SK-N-MC (cell line): ENCODE data around the gene PDGFRA.
"Not testable (repeated sequence)": the region's sequence is repeated elsewhere in the genome, so short reads cannot be mapped to it uniquely, and the experiment has no call there.

Experiments used
- DNase-seq: peaks from one replicate; pipeline ENCODE4 v3.0.0-alpha.2; 2011; ENCODE audit warnings: low read depth, low spot score
- H3K27ac ChIP-seq: fragments of 200-600 bp; sonication (generic); 2 replicates; pipeline ENCODE4 v1.5.1; 2016; ENCODE audit warnings: mixed run types
- H3K36me3 ChIP-seq: fragments of 200-600 bp; sonication (generic); 2 replicates; pipeline ENCODE4 v1.6.1; 2017; ENCODE audit warnings: antibody characterized with exemption, low read length, mixed read lengths; ENCODE audit not compliant: insufficient read depth
- H3K4me3 ChIP-seq: fragments of 200-600 bp; sonication (generic); 2 replicates; pipeline ENCODE4 v1.5.1; 2016
- H3K9ac ChIP-seq: fragments of 200-600 bp; sonication (generic); 2 replicates; pipeline ENCODE4 v1.8.0; 2017; ENCODE audit warnings: mixed run types, mixed read lengths; ENCODE audit not compliant: insufficient read length
- H3K9me3 ChIP-seq: fragments of 200-600 bp; sonication (generic); 2 replicates; pipeline ENCODE4 v1.6.1; 2017; ENCODE audit warnings: low read depth, mild to moderate bottlenecking, antibody characterized with exemption, low read length, moderate library complexity, mixed read lengths
- EZH2 ChIP-seq: fragments of 200-600 bp; sonication (generic); IDR thresholded peaks from one replicate; pipeline ENCODE4 v1.6.1; 2017; ENCODE audit warnings: antibody characterized with exemption
- FOXP2 ChIP-seq: optimal IDR thresholded peaks from 2 replicates; pipeline ENCODE3; 2011; ENCODE audit warnings: mild to moderate bottlenecking, moderate library complexity; ENCODE audit not compliant: insufficient read depth; ENCODE audit errors: extremely low read length, control extremely low read depth
- POLR2AphosphoS5 ChIP-seq: IDR thresholded peaks from 2 replicates; pipeline ENCODE4 v1.6.1; 2012; ENCODE audit warnings: mild to moderate bottlenecking, low read depth, low read length, borderline replicate concordance

The PDGFRA gene

GRCh38 chr4:54238389-54238788 is 9.3 kb downstream of the PDGFRA start:
- no peak overlapping the region for H3K9ac ChIP-seq
- no peak overlapping the region for H3K27ac ChIP-seq
- H3K9me3 ChIP-seq: 0 out of 2 replicates have a peak, but pooled peaks cover 4% of the 10 kb centered on the region
- no peak overlapping the region for H3K4me3 ChIP-seq
- no peak for DNase-seq
- TF ChIP-seq POLR2AphosphoS5: no peak
- no peak for TF ChIP-seq FOXP2
- TF ChIP-seq EZH2: no peak
- no peaks in the 10 kb centered on the region for H3K36me3 ChIP-seq

GRCh38 chr4:54241268-54241823 is 12.3 kb downstream of the PDGFRA start:
- not testable (repeated sequence) for DNase-seq, H3K27ac ChIP-seq, H3K36me3 ChIP-seq, H3K4me3 ChIP-seq, H3K9me3 ChIP-seq, H3K9ac ChIP-seq

GRCh38 chr4:54243541-54243940 is 14.4 kb downstream of the PDGFRA start:
- H3K9me3 ChIP-seq, H3K27ac ChIP-seq, H3K4me3 ChIP-seq, DNase-seq, H3K36me3 ChIP-seq, H3K9ac ChIP-seq: not testable (repeated sequence)

- H3K36me3 ChIP-seq, DNase-seq, H3K4me3 ChIP-seq, H3K27ac ChIP-seq, H3K9me3 ChIP-seq, H3K9ac ChIP-seq: not testable (repeated sequence)
Measured at GRCh38 chr4:54252312-54252711, 23.2 kb downstream of the PDGFRA start.

GRCh38 chr4:54254116-54254914 is 25.2 kb downstream of the PDGFRA start:
- no peak for TF ChIP-seq FOXP2
- TF ChIP-seq EZH2: no peak
- no peak for TF ChIP-seq POLR2AphosphoS5
- H3K9ac ChIP-seq: no peak overlapping the region
- H3K9me3 ChIP-seq: no peaks in the 10 kb centered on the region
- H3K36me3 ChIP-seq: no peaks in the 10 kb centered on the region
- H3K4me3 ChIP-seq: no peak overlapping the region
- H3K27ac ChIP-seq: no peak overlapping the region
- no peak for DNase-seq

GRCh38 chr4:54254915-54255246 is 25.8 kb downstream of the PDGFRA start:
- no peaks in the 10 kb centered on the region for H3K9me3 ChIP-seq
- no peak for TF ChIP-seq POLR2AphosphoS5
- no peak for DNase-seq
- H3K4me3 ChIP-seq: no peak overlapping the region
- H3K27ac ChIP-seq: no peak overlapping the region
- no peak overlapping the region for H3K9ac ChIP-seq
- no peaks in the 10 kb centered on the region for H3K36me3 ChIP-seq

GRCh38 chr4:54255881-54256280 is 26.8 kb downstream of the PDGFRA start:
- no peak for DNase-seq
- TF ChIP-seq EZH2 (no peak), POLR2AphosphoS5 (no peak), FOXP2 (no peak)
- no peak overlapping the region for H3K9ac ChIP-seq

GRCh38 chr4:54256491-54257486 is 27.7 kb downstream of the PDGFRA start:
- TF ChIP-seq POLR2AphosphoS5 (no peak), EZH2 (no peak), FOXP2 (no peak)
- Histone ChIP-seq H3K36me3 (no peaks in the 10 kb centered on the region), H3K27ac (no peak overlapping the region), H3K4me3 (no peak overlapping the region), H3K9ac (no peak overlapping the region), H3K9me3 (no peaks in the 10 kb centered on the region)
- DNase-seq: no peak

More at GRCh38 chr4:54255881-54256280, 26.8 kb downstream of the PDGFRA start:
- no peaks in the 10 kb centered on the region for H3K9me3 ChIP-seq
- H3K4me3 ChIP-seq: no peak overlapping the region
- H3K36me3 ChIP-seq: no peaks in the 10 kb centered on the region
- H3K27ac ChIP-seq: no peak overlapping the region
